Ovary (tissue), 3 donors: ENCODE measurements around the gene MCAT.

ENCODE experiments used
- CTCF ChIP-seq, 3 donors: fragments of 450-650 bp in 2 of 3; fragments of 200-600 bp in 1 of 3; IDR thresholded peaks; one replicate each; pipeline versions ENCODE4 v1.5.1 to v1.8.0; 2016 to 2022; ENCODE audit warnings: antibody characterized with exemption in 3 of 3, mild to moderate bottlenecking in 1 of 3
- POLR2A ChIP-seq: fragments of 450-650 bp; IDR thresholded peaks from one replicate; pipeline ENCODE4 v1.6.1; 2017; ENCODE audit warnings: antibody characterized with exemption, mild to moderate bottlenecking, moderate library complexity
- donor health status: DM: no; HTN: no; CAD: no.

GRCh38 chr22:43094085-43094484, 49.1 kb downstream of the MCAT start:
- TF ChIP-seq CTCF (IDR thresholded peaks at IDR 0.05) = no peak
- no peak for TF ChIP-seq POLR2A
